ENCODE results near the gene ZNF286A. TPM values are rescaled to one million over a fixed set of nuclear protein-coding genes. Genes with fewer than 3 reads are reported as not detected.
"Not testable (repeated sequence)": the region's sequence is repeated elsewhere in the genome, so short reads cannot be mapped to it uniquely, and the experiment has no call there.

Gene ZNF286A
- total RNA-seq, 4 donors from 2014 or later: 21.9 to 55.2 (median 28.8) TPM

- H3K9me3 ChIP-seq; intact Hi-C loops (cut with DNase I); H3K4me1 ChIP-seq; H3K36me3 ChIP-seq; H3K27me3 ChIP-seq: not testable (repeated sequence)
- Histone ChIP-seq H3K27ac (peak within 1 kb of the TSS in 1 of 3 donors; percentile 45), H3K4me3 (replicated peaks in 1 of 3) (peak within 1 kb of the TSS in 2 of 3 donors; percentile 48 to 69)
- whole genome bisulfite sequencing, 2 donors: 0 to 1% methylated on average over 21 to 29 of the region's 35 CpGs
- peak; percentile 71 to 73 for DNase-seq
Measured at GRCh38 chr17:15683824-15684478, 15.6 kb upstream of the ZNF286A start, which contains the start of gene TRIM16. Gene TRIM16 (minus strand): TSS chr17:15684311. CDS start chr17:15651609, 32,702 bp downstream.

- H3K27me3 ChIP-seq: not testable (repeated sequence)
Measured at GRCh38 chr17:15687494-15687893, 12.1 kb upstream of the ZNF286A start.

DNA sequence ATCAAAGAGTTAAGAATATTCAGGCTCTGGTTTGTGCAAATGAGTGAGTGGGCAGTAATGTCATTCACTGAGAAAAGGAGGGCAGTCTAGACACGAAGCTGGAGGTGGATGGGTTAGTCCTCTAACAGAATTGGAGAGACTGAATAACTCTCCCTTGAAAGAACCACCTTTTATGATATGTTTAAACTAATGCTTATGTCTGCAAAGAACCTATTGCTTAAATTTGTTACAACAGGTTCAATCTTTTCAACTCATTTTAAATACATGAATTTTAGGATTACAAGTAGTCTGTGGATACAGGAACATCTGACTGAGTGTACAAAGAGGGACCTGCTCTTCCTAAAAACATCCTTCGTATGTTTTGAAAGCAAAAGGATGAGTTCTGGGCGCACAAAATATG is 585 bp upstream of the ZNF286A start:
- DNase-seq; intact Hi-C loops (cut with DNase I); H3K27me3 ChIP-seq: not testable (repeated sequence)

More at GRCh38 chr17:15687494-15687893, 12.1 kb upstream of the ZNF286A start:
- H3K36me3 ChIP-seq; H3K9me3 ChIP-seq; H3K4me3 ChIP-seq (replicated peaks in 1 of 3); H3K27ac ChIP-seq; DNase-seq; intact Hi-C loops (cut with DNase I); H3K4me1 ChIP-seq: not testable (repeated sequence)
- 90 to 100% methylated on average over 1 of the region's 1 CpG for WGBS, 2 donors

GRCh38 chr17:15699937-15700336 is 385 bp downstream of the ZNF286A start:
- no CpG with 5 or more reads among the region's 21 CpGs for WGBS, 2 donors
- H3K27me3 ChIP-seq; H3K36me3 ChIP-seq; H3K4me1 ChIP-seq; DNase-seq; H3K27ac ChIP-seq; intact Hi-C loops (cut with DNase I); H3K9me3 ChIP-seq: not testable (repeated sequence)
- peak overlapping the region in 2 of 3 donors; percentile 49 to 58 for H3K4me3 ChIP-seq (replicated peaks in 1 of 3)

More for the DNA sequence above, 585 bp upstream of the ZNF286A start:
- WGBS, 2 donors: 5 to 10% methylated on average over 3 of the region's 3 CpGs
- not testable (repeated sequence) for H3K9me3 ChIP-seq, H3K36me3 ChIP-seq, H3K27ac ChIP-seq, H3K4me1 ChIP-seq
- peak overlapping the region in 1 of 3 donors; percentile 49 for H3K4me3 ChIP-seq (replicated peaks in 1 of 3)

DNA sequence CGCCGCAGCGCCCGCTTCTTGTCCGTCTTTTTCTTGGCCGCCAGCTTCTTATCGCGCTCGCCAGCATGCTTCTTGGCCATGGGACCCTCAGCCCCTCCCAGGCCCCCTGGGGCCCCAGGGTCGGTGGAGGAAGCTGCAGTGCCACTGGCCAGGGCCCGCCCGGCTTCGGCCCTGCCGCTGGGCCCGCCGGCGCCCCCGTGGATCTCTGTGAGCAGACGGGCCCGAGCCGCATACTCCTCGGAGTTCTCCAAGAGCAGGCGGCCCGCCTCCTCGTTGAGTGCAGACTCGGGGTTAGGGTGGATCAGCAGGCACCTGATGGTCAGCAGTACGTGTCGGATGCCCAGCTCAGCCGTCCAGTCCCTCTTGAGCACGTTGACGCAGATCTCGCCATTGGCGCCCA is 4.7 kb downstream of the ZNF286A start:
- peaks cover 0 to 16% of the 10 kb centered on the region in 2 donors for H3K36me3 ChIP-seq
- DNase-seq; H3K27ac ChIP-seq; H3K4me1 ChIP-seq; H3K9me3 ChIP-seq; H3K27me3 ChIP-seq; intact Hi-C loops (cut with DNase I); H3K4me3 ChIP-seq (replicated peaks in 1 of 3): not testable (repeated sequence)
- WGBS, 2 donors: 100% methylated on average over 3 of the region's 33 CpGs; no CpG with 5 or more reads in 1 of the 2 donors

DNA sequence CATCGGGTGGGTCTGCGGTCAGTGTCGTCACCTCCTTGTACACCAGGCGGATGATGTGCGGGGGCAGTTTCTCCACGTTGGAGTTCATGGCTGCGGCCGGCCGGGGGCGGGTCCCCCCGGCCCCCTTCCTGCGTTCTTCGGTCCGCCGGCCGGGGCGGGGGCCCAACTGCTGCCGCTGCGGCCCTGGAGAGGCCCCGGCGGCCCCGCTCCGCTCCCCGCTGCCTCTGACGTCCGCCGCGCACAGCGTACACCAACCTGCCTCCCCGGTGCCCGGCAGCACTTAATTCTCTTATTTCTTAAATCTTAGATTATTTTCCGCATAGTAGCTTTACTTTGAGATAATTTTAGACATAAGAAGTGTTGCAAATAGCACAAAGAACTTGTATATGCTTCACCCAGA is 5.3 kb downstream of the ZNF286A start:
- H3K4me3 ChIP-seq (replicated peaks in 1 of 3); DNase-seq; H3K27me3 ChIP-seq; H3K27ac ChIP-seq; intact Hi-C loops (cut with DNase I); H3K9me3 ChIP-seq; H3K4me1 ChIP-seq: not testable (repeated sequence)
- peaks cover 0 to 16% of the 10 kb centered on the region in 2 donors for H3K36me3 ChIP-seq
- WGBS, 2 donors: 96 to 99% methylated on average over 25 to 32 of the region's 32 CpGs

- 92 to 98% methylated on average over 3 of the region's 3 CpGs for WGBS, 2 donors
- intact Hi-C loops (cut with DNase I); H3K9me3 ChIP-seq; H3K27me3 ChIP-seq; H3K4me1 ChIP-seq; H3K4me3 ChIP-seq (replicated peaks in 1 of 3); DNase-seq; H3K27ac ChIP-seq: not testable (repeated sequence)
- H3K36me3 ChIP-seq: peaks cover 0 to 16% of the 10 kb centered on the region in 2 donors
Measured at GRCh38 chr17:15708879-15709278, 9.3 kb downstream of the ZNF286A start.

DNA sequence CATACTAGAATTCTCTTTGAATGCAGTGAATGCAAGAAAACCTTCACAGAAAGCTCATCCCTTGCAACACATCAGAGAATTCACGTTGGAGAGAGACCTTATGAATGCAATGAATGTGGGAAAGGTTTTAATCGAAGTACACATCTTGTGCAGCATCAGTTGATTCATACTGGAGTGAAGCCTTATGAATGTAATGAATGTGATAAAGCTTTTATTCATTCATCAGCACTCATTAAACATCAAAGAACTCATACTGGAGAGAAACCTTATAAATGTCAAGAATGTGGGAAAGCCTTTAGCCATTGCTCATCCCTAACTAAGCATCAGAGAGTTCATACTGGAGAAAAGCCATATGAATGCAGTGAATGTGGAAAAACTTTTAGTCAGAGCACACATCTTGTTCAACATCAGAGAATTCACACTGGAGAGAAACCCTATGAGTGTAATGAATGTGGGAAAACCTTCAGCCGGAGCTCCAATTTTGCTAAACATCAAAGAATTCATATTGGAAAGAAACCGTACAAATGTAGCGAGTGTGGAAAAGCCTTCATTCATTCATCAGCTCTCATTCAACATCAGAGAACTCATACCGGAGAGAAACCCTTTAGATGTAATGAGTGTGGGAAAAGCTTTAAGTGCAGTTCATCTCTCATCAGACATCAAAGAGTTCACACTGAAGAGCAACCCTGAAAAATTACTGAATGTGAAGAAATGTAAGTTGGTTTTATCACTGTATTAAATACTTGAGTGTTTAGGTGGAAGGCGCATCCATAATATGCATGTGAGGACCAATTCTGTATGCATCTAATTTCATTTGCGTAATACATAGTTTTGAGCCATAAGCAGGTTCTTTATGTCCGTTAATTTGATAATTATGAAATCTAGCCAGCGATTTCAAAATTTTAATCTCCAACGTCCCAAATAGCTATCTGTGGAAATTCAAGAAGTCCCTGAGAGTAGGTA is 17.3 kb downstream of the ZNF286A start:
- WGBS, 2 donors: 95 to 99% methylated on average over 9 to 11 of the region's 11 CpGs
- H3K4me3 ChIP-seq (replicated peaks in 1 of 3); H3K36me3 ChIP-seq; intact Hi-C loops (cut with DNase I); H3K27me3 ChIP-seq; DNase-seq; H3K9me3 ChIP-seq; H3K4me1 ChIP-seq; H3K27ac ChIP-seq: not testable (repeated sequence)

GRCh38 chr17:15730535-15730934 is 31.0 kb downstream of the ZNF286A start:
- H3K9me3 ChIP-seq; H3K4me1 ChIP-seq; intact Hi-C loops (cut with DNase I); H3K27me3 ChIP-seq; DNase-seq; H3K27ac ChIP-seq; H3K4me3 ChIP-seq (replicated peaks in 1 of 3); H3K36me3 ChIP-seq: not testable (repeated sequence)
- WGBS, 2 donors: 100% methylated on average over 9 of the region's 14 CpGs; no CpG with 5 or more reads in 1 of the 2 donors

GRCh38 chr17:15731900-15732299 is 32.3 kb downstream of the ZNF286A start, which contains the start of gene TBC1D26:
Gene TBC1D26 (plus strand): TSS chr17:15732283. CDS start chr17:15735349, 3,066 bp downstream.
- H3K36me3 ChIP-seq; H3K9me3 ChIP-seq; intact Hi-C loops (cut with DNase I); DNase-seq; H3K4me3 ChIP-seq (replicated peaks in 1 of 3); H3K27me3 ChIP-seq; H3K4me1 ChIP-seq; H3K27ac ChIP-seq: not testable (repeated sequence)
- 77% methylated on average over 5 of the region's 10 CpGs; no CpG with 5 or more reads in 1 of the 2 donors for WGBS, 2 donors

DNA sequence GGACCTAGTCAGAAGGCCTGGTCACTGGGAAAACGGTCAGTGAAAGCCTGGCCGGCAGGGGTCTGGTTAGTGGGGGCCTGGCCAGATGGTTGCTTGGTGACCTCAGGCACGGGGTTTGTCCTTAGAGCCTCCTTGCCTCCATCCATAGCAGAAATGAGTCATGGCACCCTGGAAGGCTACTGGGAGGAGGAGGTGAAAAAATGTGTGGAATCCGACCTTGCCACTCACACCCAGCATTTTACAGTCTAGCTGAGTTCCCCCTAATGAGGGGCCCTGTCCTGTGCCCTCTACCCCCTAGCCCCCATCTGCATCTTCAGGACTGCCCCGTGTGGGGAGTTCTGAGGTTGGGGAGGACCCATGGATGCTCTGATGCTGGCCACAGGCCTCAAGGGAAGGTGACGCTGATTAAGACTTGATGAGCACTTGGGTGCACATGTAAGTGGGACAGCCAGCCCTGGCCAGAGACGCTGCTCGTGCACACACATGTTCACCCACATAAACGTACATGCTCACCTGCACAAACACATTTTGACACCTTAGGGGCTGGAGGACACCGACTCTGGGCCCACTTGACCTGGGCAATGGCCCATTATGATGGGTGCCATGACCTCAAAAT is 33.7 kb downstream of the ZNF286A start:
- H3K9me3 ChIP-seq; H3K27me3 ChIP-seq; H3K4me3 ChIP-seq (replicated peaks in 1 of 3); DNase-seq; H3K4me1 ChIP-seq; intact Hi-C loops (cut with DNase I); H3K36me3 ChIP-seq; H3K27ac ChIP-seq: not testable (repeated sequence)
- 91 to 96% methylated on average over 6 to 8 of the region's 10 CpGs for WGBS, 2 donors

DNA sequence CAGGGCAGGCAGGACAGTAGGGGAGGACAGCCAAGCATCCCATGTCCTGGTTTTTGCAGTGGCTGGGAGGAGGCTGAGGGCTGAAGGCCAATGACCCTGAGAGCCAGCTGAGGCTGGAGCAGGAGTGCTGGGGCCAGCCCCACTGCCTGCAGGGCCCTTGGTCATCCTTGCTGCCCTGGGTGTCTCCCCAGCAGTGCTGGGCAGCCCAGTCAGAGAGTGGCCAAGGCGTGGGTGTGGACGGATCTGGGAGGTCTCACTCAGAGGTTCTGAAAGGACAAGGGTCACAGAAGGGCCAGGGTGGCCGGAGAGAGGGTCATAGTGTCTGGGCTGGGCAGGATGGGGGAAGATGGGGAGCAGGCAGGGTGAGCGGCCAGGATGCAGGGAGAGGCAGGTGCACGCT is 37.0 kb downstream of the ZNF286A start:
- WGBS, 2 donors: 87 to 88% methylated on average over 4 to 5 of the region's 5 CpGs
- intact Hi-C loops (cut with DNase I); DNase-seq: not testable (repeated sequence)

More for the DNA sequence above, 37.0 kb downstream of the ZNF286A start:
- H3K4me1 ChIP-seq; H3K36me3 ChIP-seq; H3K4me3 ChIP-seq (replicated peaks in 1 of 3); H3K27ac ChIP-seq; H3K27me3 ChIP-seq; H3K9me3 ChIP-seq: not testable (repeated sequence)
